CD4-positive, alpha-beta T cell treated with Interleukin-17A for 1 hour (primary cell): Measurements from ENCODE around the gene FAM20C.

Source experiments
- DNase-seq: peaks from one replicate; pipeline ENCODE4 v3.0.0-alpha.2; 2020

FAM20C gene

DNA sequence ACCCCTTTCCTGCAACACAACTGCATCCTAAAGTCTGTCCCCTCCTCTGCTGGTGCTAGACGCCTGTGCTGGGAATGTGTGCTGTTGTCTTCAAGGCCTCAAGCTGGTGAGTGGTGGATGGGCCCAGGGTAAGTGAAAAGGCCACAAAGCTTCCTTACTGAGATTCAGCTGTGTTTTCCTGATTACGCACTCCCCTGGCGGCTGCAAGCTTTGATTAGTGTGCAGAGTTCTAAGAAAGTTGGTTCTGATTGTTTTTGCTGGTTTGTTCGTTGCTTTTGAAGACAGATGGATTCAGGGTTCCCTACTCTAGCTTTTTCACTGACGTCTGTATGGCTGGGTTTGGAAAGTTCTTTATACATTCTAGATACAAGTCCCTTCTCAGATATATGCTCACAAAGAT lies 85.7 kb downstream of the FAM20C start:
- no peak for DNase-seq

DNA sequence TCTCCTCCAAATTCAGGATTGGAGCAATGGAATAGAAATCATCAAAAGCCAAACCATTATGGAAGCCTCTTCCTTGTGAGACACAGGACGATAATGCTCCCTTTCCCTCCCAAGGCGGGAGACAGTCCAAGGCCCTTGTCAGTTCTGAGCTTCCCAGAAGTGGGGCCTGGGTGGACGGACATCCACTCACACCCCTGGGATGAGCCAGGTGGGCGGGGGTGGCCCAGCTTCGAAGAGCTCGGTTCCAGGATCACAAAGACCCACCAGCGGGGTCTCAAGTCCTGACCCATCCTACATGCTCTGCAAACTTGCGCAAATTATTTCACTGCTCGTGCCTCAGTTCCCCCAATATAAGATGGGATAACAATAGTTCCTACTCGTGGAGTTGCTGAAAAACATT lies 87.5 kb downstream of the FAM20C start:
- no peak for DNase-seq

DNA sequence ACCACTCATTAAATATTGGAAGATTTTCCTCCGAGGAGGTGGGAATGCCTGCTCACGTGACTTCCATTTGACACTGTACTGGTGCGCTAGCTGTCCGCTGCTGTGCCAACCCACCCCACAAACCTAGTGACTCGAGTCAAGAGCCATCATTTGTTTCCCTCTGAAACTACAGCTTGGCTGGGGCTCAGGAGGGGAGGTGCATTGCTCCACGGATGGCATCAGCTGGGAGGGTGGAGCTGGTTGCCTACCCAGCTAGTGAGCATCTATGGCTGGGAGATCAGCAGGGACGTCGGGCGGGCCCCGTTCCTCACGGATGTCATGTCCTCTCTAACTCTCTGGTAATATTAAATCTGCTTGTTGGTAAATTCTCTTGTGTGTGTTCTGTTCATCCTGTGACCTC lies 88.1 kb downstream of the FAM20C start:
- DNase-seq, result no peak

DNA sequence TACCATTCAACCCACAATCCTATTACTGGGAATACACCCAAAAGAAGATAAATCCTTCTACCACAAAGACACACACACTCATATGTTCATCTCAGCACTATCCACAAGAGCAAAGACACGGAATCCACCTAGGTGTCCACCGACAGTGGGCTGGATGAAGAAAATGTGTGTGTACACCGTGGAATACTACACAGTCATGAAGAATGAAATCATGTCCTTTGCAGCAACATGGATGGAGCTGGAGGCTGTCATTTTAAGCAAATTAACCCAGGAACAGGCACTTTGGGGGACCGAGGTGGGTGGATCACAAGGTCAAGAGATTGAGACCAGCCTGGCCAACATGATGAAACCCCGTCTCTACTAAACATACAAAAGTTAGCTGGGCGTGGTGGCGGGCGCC lies 89.3 kb downstream of the FAM20C start:
- DNase-seq, result no peak

DNA sequence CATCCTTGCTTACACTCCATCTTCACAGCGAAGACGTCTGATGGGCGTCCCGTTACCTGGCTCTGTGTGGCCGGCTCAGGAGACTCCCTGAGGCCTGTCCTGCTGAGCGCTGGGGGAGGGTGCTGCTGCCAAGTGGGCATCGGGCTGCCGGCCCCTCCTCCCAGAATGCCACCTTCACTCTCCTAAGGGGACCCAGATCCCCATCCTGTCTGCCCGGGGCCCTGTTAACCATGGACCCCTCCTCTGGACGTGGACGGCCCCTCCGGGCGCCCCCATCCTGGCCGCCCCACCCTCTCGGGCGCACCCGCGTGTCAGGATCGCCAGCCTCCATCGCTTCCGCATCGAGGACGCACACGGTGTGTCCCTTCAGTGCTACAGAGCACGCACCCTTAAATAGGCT lies 90.2 kb downstream of the FAM20C start:
- DNase-seq, result no peak

DNA sequence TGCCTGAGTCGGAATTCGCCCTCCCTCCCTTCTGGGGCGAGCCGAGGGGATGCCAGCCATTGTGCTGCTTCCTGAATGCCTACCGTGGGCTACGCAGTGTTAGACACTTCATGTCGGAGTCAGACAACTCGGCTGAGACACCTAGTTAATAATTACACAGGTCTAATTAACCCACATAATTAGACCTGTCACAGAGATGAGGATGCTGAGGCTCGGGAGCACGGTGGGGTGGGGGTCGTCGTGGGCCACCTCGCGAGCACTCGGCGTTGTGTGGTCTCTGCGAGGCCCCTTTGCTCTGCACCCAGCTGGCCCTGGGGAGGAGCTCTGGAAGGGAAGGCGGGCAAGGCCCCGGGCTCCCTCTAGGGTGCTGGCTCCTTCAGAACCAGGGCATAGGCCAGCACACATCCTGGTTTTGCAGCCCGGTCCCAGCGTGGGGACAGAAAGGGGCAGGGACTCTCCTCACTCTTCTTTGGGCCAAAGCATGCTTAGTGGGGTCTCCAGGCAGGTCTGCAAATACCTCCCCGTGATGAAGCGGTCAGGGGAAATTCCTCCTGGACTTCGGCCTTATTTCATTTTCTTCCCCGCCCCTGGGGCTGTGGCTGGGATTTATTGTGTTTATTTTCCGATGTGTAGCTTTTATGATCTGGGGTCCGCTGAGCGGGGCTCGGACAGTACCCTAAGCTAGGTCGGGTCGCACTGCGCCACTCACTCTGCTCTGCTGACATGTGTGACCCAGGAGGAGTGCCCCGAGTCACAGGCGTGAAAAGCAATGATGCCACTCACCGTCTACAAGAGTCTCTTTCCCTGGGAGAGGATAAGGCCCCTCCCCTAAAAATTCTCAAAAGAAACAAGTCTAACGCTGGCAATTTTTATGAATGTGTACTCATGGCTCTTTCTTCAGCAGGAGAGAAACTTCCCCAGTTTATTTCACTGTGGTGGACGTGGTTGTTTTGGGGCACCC lies 92.7 kb downstream of the FAM20C start:
- no peak for DNase-seq

DNA sequence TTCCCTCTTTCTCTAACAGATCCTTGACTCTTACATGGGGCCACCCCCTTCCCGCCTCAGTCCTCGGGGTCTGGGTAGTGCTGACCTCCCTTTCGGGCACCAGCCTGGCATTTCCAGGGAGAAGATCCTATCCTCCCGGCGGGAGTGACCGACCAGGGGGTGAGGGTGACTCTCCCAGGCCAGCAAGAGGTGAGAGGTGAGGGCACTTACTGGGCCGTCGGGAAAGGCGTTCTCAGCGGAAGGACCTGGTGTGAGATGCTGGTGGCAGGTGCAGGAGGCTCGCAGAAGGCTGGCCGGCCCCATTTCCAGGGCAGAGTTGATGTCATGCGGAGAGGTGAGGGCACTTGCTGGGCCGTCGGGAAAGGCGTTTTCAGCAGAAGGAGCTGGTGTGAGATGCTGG lies 93.4 kb downstream of the FAM20C start:
- no peak for DNase-seq

DNA sequence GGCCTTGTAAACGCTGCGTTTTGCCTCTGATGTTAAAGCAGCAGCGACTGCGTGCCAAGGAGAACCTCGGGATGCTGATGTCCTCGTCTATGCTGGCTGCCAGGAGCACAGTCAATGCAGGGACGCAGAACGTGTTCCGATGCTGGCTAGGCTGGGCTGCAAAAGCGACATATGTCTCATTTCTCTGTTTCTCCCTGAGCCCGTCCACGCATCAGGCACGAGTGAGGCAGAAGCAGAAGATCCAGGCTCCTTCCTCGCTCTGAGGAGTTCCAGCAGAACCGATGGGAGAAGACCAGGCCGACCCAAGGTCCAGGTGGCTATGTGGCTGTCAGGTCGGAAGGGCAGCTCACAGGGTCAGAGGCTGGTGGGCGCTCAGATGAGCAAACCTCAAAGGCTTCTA lies 93.9 kb downstream of the FAM20C start:
- DNase-seq, result no peak

DNA sequence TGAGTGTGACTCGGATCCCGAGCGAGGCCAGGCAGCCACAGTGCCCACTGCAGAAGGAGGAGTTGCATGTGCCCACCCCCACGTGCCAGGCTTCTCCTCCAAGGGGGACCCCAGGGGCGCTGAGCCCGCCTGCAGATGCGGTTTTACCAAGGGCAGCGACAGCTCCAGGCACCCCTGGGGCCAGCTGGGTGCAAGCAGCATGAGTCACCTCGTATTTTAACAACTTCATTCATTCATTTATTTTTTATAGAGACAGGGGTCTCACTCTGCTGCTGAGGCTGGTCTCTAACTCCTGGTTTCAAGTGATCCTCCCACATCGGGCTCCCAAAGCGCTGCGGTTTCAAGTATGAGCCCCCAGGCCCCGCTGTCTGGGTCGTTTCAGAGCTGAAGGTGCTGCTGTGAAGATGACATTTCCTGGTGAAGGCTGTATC lies 96.3 kb downstream of the FAM20C start:
- no peak for DNase-seq

DNA sequence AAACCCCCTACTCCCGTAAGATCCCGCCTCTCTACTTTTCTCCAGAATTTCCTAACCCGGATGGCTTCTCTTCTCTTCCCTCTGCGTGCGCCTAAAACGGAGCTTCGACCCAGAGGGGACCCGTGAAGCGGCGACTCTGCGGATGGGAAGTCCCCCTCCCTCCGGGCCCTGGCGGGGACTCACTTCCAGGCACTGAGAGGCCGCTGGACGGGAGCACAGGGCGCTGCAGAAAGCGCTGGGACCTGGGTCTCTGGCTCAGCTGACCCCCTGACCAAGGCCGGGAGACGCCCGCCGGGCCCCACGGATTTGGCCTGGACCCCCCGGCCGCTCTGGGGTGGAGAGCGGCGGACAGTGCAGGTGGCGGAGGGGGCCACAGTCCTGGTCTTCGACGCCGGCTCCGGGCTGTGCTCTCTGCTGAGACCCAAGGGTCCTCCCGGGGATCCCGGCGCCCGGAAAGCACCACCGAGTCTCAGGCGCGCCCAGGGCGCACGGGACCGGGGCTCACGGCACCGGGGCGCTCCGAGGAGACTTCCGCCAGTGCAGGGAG lies 96.9 kb downstream of the FAM20C start:
- no peak for DNase-seq

DNA sequence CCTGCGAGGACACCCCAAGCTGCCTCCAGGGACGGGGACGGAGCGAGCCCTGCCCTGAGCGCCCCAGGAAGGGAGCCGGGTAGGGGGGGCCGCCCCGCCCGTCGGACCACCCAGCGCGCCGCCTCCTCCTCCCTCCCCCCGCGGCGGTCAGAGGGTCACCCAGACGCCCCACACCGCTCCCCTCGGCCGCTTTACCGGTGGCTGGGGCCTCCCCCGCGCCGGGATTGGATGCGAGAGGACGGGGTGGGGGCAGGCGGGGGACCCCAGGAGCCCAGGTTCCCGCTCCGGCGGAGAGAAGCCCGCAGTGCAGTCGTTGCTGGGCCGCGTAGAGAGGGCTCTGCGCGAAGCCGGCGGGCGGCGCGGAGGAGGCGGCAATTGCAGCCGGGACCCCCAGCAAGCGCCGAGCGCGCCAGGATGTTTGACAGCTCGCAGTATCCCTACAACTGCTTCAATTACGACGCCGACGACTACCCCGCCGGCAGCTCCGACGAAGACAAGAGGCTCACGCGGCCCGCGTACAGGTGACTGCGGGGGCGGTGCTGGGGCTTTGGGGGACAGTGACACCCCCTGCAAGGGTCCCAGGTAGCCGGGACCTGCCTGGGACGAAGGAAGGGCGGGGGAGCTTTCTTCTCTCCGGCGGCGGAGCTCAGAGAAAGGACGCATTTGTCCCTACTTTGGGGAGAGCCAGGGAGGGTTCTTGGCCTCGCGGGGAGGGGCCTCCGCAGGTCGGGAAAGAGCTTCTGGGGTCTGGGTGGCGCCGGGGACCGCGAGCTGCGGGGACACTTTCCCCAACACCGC lies 97.6 kb downstream of the FAM20C start, which contains the start of gene FOXL3:
FOXL3 (plus strand) TSS at position 415 of the 798 bp plus-strand sequence; CDS start at position 415, 0 bp downstream.
- DNase-seq, result no peak

DNA sequence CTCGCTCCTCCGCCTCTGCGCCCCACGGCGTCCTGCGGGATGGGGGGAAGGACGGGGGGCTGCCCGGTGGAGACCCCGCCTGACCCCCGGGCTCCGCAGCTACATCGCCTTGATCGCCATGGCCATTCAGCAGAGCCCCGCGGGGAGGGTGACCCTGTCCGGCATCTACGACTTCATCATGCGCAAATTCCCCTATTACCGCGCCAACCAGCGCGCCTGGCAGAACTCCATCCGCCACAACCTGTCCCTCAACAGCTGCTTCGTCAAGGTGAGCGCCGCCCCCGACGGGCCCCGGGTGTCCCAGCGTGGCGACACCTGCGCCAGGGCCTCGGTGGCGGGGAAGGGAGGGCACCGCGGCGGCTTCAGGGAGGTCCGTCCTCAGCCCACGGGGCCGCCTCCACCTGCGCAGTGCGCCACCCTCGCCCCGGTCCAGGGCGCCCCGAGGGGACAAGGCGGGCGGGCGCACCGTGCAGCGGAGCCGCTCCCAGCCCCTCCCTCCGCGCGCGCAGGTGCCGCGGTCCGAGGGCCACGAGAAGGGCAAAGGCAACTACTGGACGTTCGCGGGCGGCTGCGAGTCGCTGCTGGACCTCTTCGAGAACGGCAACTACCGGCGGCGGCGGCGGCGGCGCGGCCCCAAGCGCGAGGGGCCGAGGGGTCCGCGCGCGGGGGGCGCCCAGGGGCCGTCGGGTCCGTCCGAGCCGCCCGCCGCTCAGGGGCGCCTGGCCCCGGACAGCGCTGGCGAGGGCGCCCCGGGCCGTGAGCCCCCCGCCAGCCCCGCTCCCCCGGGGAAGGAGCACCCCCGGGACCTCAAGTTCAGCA lies 98.4 kb downstream of the FAM20C start:
- no peak for DNase-seq

DNA sequence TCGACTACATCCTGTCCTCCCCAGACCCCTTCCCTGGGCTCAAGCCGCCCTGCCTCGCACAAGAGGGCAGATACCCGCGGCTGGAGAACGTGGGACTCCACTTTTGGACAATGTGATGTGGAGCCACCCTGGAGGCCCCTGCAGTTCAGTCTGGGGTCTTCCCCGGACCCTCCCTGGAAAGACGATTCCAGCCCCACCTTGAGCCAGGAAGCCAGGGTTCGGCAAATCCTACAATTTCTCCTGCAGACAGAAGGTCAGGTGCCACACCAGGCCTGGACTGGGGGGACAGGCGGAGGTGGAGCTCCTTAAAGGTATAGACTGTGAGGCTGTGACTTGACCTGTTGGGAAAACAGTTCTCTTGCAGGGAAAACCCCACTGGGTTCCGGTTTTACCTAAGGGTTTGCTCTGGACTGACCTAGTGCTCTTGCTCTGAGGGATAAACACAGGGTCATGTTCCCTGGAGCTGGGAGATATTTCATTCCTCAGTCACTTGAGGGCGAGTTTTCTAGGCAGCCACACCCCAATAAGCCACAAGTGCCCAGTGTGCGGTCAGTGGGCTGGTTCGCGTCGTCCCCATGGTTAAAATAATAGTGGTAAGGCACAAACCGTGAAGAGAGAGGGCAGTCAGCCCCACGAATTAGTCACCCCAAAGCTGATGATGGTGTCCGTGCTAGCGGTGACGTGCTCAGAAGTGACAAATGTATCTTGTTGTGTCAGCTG lies 99.2 kb downstream of the FAM20C start:
- no peak for DNase-seq

DNA sequence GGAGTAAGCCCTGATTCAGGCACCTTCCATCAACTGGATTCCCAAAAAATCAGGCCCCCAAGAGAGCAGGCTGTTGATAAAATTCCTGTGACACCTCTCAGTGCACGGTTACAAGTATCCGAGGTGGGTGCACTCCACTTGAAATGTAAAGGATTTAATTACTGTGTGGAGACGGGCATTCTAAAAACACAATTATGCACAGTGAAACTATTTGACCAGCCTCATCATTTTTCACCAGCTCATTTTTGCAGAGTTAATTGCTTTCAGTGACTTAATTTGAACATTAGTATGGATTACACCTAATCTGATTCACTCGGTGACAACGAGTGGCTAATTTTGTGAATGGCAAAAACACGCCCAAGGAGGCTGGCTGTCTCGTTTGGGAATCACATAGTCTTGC lies 99.9 kb downstream of the FAM20C start:
- DNase-seq, result no peak

DNA sequence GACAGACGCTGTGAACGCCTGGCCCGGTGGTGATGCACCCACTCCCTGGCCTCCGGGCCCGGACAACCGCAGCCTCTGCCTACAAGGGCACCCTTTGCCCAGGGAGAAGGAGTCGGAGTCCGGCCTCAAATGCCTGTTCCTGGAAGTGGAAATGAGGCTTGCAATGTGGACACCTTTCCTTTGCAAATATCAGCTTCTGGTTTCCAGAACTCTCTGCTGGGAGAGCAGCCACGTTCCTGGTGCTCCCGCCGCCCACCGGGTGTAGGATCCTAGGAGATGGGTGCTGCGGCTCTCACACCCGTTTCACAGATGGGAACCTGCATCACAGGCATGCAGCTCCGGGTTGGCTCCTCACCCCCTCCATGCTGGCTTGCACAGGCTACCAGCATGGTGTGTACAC lies 100.5 kb downstream of the FAM20C start:
- DNase-seq, result no peak

DNA sequence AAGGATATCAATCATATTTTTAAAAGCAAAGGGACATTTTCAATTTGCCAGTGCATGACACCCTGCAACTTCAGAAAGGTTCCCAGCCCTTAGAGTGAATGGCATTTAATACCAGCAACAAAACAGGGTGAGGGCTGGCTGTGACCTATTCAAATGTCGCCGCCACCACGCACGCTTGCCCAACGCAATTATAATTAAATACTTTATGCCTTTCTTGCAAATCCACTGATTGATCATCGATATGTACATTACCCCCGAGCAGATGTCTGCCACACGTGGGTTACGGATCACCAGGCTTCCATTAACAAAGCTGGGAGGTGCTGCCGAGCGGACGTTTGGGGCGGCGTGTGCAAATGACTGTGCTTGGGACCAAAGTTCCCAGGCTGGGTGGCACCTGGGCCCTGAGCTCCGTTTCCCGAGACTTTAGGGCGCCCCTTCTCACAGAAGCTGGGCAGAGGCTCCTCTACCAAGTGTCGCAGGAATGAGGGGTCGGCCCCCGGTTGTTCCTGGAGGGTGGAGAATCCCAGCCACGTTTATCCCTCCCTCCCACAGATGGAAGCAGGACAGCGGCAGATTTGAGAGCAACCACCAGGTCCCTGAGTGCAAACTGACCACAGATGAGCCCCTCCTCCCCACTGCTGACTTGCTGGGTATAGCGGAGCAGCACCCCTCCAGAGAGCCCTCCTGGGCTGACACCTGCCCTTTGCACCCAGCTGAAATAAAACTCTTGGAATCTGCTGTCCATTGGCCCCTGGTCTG lies 101.5 kb downstream of the FAM20C start:
- DNase-seq, result no peak

DNA sequence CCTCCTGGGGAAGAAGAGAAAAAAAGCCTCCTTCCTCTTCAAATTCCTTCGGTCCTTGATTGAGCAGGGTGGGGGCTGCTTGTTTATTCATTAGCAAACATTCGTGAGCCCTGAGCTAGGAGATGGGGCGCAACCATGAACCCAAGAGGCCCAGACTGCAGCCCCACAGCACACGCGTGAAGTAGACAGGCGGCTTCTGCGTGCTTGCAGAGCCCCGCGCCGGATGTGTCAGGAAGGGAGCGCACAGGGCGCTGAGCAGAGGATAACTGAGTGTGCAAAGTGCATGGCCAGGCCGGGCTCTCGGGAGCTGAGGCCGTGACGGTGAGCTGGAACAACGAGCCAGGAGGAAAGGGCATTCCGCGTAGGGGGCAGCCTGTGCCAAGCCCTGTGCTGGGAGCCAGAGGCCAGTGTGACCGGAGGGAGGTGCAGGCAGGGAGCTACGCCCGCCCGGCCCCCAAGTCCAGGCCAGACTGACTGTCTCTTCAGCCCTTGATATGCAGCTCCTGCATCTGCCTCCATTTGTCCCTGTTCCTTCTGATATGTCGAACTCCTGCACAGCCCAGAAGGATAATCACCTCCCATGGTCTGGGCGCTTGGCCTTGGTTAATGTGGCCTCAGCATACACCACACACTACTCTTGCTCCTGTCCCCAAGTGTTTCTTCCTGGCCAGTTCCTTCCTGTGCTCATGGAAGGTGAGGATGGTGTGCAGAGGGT lies 102.2 kb downstream of the FAM20C start:
- no peak for DNase-seq

DNA sequence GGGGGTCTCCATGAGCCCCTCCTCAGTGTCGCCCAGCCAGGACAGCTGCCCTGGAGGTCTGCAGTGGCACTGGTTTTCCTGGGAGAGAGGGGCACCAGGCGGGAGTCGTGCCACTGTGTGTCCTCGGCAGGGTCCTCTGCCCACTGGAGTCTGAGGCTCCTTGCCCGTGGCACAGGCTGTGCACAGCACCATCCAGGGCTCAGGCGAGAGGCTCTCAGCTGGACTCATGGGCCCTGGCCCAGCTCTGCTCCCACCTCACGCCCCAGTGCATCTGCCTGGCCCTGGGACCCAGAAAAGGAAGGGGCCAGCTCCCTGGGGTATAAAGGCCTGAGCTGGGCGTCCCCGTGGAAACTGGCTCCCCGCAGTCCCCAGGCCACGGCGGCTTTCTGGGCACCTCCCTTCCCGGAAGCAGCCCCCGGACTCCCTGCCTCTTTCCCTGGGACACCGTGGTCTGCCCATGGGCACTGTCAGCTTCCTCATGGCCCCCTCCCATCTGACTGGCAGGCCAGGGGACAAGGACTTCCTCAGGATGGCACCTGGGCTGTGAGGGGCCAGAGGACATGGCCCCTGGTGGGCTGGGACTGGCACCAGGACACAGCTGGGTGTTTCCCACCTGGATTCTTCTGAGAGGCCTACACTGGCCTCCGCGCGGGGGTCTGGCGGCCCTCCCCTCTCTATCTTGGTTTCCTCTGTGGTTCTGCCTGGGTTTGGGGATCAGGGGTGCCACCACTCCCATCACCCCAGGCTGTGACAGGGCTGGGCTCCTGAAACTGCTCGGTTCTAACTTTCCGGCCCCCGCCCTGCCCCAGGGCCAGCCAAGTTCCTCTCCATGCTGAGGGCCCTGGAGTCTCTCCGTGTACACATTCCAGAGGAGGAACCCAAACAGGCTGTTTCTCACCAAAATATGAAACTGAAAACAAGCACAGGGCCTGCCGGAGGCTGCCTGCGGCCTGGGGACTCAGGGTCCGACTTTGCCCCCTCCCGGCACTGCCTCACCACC lies 103.1 kb downstream of the FAM20C start:
- DNase-seq, result no peak

DNA sequence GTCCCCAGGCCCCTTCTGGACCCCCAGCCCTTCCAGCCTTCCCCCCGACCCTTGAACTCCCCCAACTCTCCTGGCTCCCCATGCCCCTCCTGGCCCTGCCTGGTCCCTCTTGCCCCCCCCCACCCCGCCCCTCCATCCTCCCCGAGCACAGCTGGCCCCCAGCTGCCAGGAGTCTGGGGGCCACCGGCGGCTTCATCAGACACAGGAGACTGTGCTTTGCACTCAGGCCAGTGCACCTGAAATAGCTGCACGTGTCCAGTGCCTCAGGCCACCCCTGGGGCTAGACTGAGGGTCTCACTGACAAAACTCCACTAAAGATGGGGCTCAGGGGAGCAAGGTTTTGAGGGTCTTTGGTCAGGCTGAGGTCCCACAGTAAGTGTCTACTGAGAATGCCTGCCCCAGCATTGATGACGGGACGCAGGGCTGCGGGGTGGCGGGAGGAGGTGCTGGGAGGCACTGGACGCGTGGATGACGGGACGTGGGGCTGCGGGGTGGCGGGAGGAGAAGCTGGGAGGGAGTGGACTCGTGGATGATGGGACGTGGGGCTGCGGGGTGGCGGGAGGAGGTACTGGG lies 104.1 kb downstream of the FAM20C start:
- DNase-seq, result no peak
